K562 (cell line): ENCODE measurements around the gene DNAJC12. TPM values are rescaled to one million over a fixed set of nuclear protein-coding genes. Genes with fewer than 3 reads are reported as not detected.

Experiments used
- CREB3L1 ChIP-seq: fragments of 450-650 bp; IDR thresholded peaks from 2 replicates; pipeline ENCODE4 v1.6.1; 2014; ENCODE audit warnings: low read depth, mild to moderate bottlenecking, moderate library complexity, borderline replicate concordance
- E2F6 ChIP-seq, 2 experiments: IDR thresholded peaks; 2 replicates each; pipeline ENCODE4 v1.6.1; 2011; ENCODE audit warnings: borderline replicate concordance in 1 of 2, control low read depth in 1 of 2, low read depth in 1 of 2, low read length in 1 of 2, mild to moderate bottlenecking in 1 of 2, mixed read lengths in 1 of 2, moderate library complexity in 1 of 2; ENCODE audit not compliant: insufficient read depth in 1 of 2, insufficient read length in 1 of 2, poor library complexity in 1 of 2, severe bottlenecking in 1 of 2; ENCODE audit errors: extremely low read depth in 1 of 2
- ERF ChIP-seq: fragments of 450-650 bp; formaldehyde crosslinking; IDR thresholded peaks from 2 replicates; pipeline ENCODE4 v1.4.0; 2020; ENCODE audit warnings: mild to moderate bottlenecking, mixed read lengths
- ETS2 ChIP-seq: IDR thresholded peaks from 2 replicates; pipeline ENCODE4 v1.6.1; 2016; ENCODE audit warnings: borderline replicate concordance, missing genetic modification characterization, mild to moderate bottlenecking, moderate library complexity, missing compliant biosample characterization; ENCODE audit not compliant: poor library complexity, severe bottlenecking
- HDAC1 ChIP-seq, 2 experiments: fragments of 450-650 bp; IDR thresholded peaks; 2 replicates each; pipeline ENCODE4 v1.6.1; 2016 to 2017; ENCODE audit warnings: inconsistent platforms in 1 of 2, mild to moderate bottlenecking in 1 of 2, moderate library complexity in 1 of 2
- L3MBTL2 ChIP-seq: fragments of 450-650 bp; IDR thresholded peaks from 2 replicates; pipeline ENCODE4 v1.6.1; 2016; ENCODE audit warnings: mild to moderate bottlenecking, moderate library complexity
- MTA2 ChIP-seq: fragments of 450-650 bp; IDR thresholded peaks from 2 replicates; pipeline ENCODE4 v1.6.1; 2016; ENCODE audit warnings: low read depth
- OTX1 ChIP-seq: fragments of 450-650 bp; formaldehyde crosslinking; IDR thresholded peaks from 2 replicates; pipeline ENCODE4 v1.4.0; 2022; ENCODE audit warnings: mild to moderate bottlenecking
- PHF21A ChIP-seq: fragments of 450-650 bp; IDR thresholded peaks from 2 replicates; pipeline ENCODE4 v1.6.1; 2017; ENCODE audit warnings: low read depth, borderline replicate concordance
- PHF8 ChIP-seq: fragments of 200-600 bp; sonication (generic); IDR thresholded peaks from 2 replicates; pipeline ENCODE4 v1.6.1; 2012; ENCODE audit warnings: mixed run types, mild to moderate bottlenecking, inconsistent platforms, low read length, moderate library complexity, borderline replicate concordance
- POLR2AphosphoS5 ChIP-seq: IDR thresholded peaks from 2 replicates; pipeline ENCODE4 v1.6.1; 2011; ENCODE audit warnings: mild to moderate bottlenecking, low read depth, low read length, moderate library complexity; ENCODE audit not compliant: control insufficient read depth, insufficient read depth
- SAFB ChIP-seq: fragments of 200-400 bp; formaldehyde crosslinking; IDR thresholded peaks from 2 replicates; pipeline ENCODE4 v1.6.1; 2017; ENCODE audit warnings: low read depth, low read length, borderline replicate concordance
- SAP30 ChIP-seq: fragments of 200-600 bp; sonication (generic); IDR thresholded peaks from 2 replicates; pipeline ENCODE4 v1.6.1; 2012; ENCODE audit warnings: borderline replicate concordance, low read depth, mild to moderate bottlenecking, moderate library complexity, low read length, control low read depth, inconsistent platforms; ENCODE audit not compliant: insufficient read depth, poor library complexity, severe bottlenecking
- SMARCE1 ChIP-seq: fragments of 450-650 bp; IDR thresholded peaks from 2 replicates; pipeline ENCODE4 v1.7.1; 2016; ENCODE audit warnings: mild to moderate bottlenecking
- TEAD1 ChIP-seq, 2 experiments: fragments of 450-650 bp in 1 of 2; sonication (generic) in 1 of 2; formaldehyde crosslinking; IDR thresholded peaks; 2 replicates each; pipeline versions ENCODE4 v1.4.0 to v1.8.0; 2020 to 2022; ENCODE audit warnings: mild to moderate bottlenecking in 2 of 2, missing genetic modification reagents in 1 of 2
- ZFPM2 ChIP-seq: fragments of 250-450 bp; sonication (Bioruptor Pico); IDR thresholded peaks from 2 replicates; pipeline ENCODE4 v1.5.1; 2022; ENCODE audit warnings: mild to moderate bottlenecking
- ZNF165 ChIP-seq: fragments of 250-450 bp; sonication (Bioruptor Pico); IDR thresholded peaks from 2 replicates; pipeline ENCODE4 v1.4.0; 2020; ENCODE audit warnings: borderline replicate concordance
- ZNF263 ChIP-seq: sonication (generic); formaldehyde crosslinking; IDR thresholded peaks from 2 replicates; pipeline ENCODE4 v1.8.0; 2022; ENCODE audit warnings: mild to moderate bottlenecking, missing genetic modification reagents, borderline replicate concordance
- polyA plus RNA-seq, 8 experiments: library from polyadenylated mRNA; depleted of rRNA in 4 of 8; stranded (reverse) in 5 of 8; unstranded in 3 of 8; fragments of >200 nt; fragmentation: Nextera tagmentation in 2 of 8; fragmentation: Illumina TruSeq in 1 of 8; extraction: Ambion mirVana in 2 of 8; extraction: Trizol in 1 of 8; gene quantifications; 2 replicates each; pipeline versions ENCODE4 v1.2.1 to v1.2.3, GENCODE V29; 2011 to 2014; ENCODE audit warnings: inconsistent platforms in 1 of 8, missing spikeins in 1 of 8
- total RNA-seq, 7 experiments: library from RNA; depleted of rRNA in 6 of 7; stranded (reverse); fragments of >200 nt in 6 of 7; fragmentation: Illumina TruSeq in 2 of 7; extraction: Trizol in 2 of 7; gene quantifications; 2 replicates each; pipeline versions ENCODE4 v1.2.1 to v1.2.3, GENCODE V29; 2011 to 2021; ENCODE audit warnings: low replicate concordance in 1 of 7
- TF ChIP-seq, protein P1 (sequence below): fragments of 250-450 bp; sonication (Bioruptor Pico); IDR thresholded peaks from 2 replicates; pipeline ENCODE4 v1.5.0; 2021
- TF ChIP-seq, protein P2 (sequence below): IDR thresholded peaks from 2 replicates; pipeline ENCODE4 v1.6.1; 2011; ENCODE audit warnings: borderline replicate concordance, low read depth, mild to moderate bottlenecking, moderate library complexity, low read length; ENCODE audit not compliant: insufficient read depth, poor library complexity, severe bottlenecking

The DNAJC12 gene
- total and polyA plus RNA-seq, 9 of the 15 experiments (the other 6 are each of a cell fraction or from before 2014, with no cell fraction given) = 7.4 to 95.9 (median 68.5) TPM

GRCh38 chr10:67884842-67885670, 47.1 kb upstream of the DNAJC12 start (continued):
- TF ChIP-seq OTX1 (CRISPR knock-in tag) = 0 out of 2 replicates have a peak, but pooled peaks have one; percentile 27
- TF ChIP-seq TEAD1 (CRISPR knock-in tag; IDR thresholded peaks at IDR 0.05) = 0 out of 4 replicates have a peak, but pooled peaks of 1 of the 2 experiments have one; percentile 23
- TF ChIP-seq HDAC1 (IDR thresholded peaks at IDR 0.05) = peak in 1 of 2 experiments; percentile 64; a peak in 1 of 4 replicates
- peak; percentile 80 for TF ChIP-seq CREB3L1
- no peak; the same call in 1 of the 2 replicates for TF ChIP-seq ZNF263
- TF ChIP-seq, protein P1, sequence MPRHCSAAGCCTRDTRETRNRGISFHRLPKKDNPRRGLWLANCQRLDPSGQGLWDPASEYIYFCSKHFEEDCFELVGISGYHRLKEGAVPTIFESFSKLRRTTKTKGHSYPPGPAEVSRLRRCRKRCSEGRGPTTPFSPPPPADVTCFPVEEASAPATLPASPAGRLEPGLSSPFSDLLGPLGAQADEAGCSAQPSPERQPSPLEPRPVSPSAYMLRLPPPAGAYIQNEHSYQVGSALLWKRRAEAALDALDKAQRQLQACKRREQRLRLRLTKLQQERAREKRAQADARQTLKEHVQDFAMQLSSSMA = peak; percentile 59; the same call in 1 of the 2 replicates
- TF ChIP-seq ERF (CRISPR knock-in tag) = 0 out of 2 replicates have a peak, but pooled peaks have one; percentile 8
- 0 out of 2 replicates have a peak, but pooled peaks have one; percentile 38 for TF ChIP-seq ZNF165
- peak in 1 of 2 experiments; percentile 69 for TF ChIP-seq E2F6 (IDR thresholded peaks at IDR 0.05; ENCODE audit: borderline replicate concordance in 1 of 2, extremely low read depth in 1 of 2, insufficient read depth in 1 of 2, insufficient read length in 1 of 2, low read depth in 1 of 2, low read length in 1 of 2, poor library complexity in 1 of 2, severe bottlenecking in 1 of 2)
- TF ChIP-seq, protein P2, sequence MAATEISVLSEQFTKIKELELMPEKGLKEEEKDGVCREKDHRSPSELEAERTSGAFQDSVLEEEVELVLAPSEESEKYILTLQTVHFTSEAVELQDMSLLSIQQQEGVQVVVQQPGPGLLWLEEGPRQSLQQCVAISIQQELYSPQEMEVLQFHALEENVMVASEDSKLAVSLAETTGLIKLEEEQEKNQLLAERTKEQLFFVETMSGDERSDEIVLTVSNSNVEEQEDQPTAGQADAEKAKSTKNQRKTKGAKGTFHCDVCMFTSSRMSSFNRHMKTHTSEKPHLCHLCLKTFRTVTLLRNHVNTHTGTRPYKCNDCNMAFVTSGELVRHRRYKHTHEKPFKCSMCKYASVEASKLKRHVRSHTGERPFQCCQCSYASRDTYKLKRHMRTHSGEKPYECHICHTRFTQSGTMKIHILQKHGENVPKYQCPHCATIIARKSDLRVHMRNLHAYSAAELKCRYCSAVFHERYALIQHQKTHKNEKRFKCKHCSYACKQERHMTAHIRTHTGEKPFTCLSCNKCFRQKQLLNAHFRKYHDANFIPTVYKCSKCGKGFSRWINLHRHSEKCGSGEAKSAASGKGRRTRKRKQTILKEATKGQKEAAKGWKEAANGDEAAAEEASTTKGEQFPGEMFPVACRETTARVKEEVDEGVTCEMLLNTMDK = peak; percentile 1
- TF ChIP-seq SMARCE1 = peak; percentile 49; the same call in 1 of the 2 replicates
- TF ChIP-seq L3MBTL2 = peak; percentile 5; the same call in 1 of the 2 replicates
- TF ChIP-seq MTA2 = no peak
- TF ChIP-seq ZFPM2 (CRISPR knock-in tag) = 0 out of 2 replicates have a peak, but pooled peaks have one; percentile 57
- peak; percentile 44; the same call in 1 of the 2 replicates for TF ChIP-seq POLR2AphosphoS5
- peak; percentile 43; the same call in 1 of the 2 replicates for TF ChIP-seq PHF21A
- TF ChIP-seq PHF8 = peak; percentile 64
- peak; percentile 51 for TF ChIP-seq ETS2
- 0 out of 2 replicates have a peak, but pooled peaks have one; percentile 11 for TF ChIP-seq SAFB
- peak; percentile 72 for TF ChIP-seq SAP30
